Endothelial cell of umbilical vein (primary cell): ENCODE measurements around the gene FOXP1. TPM values are rescaled to one million over a fixed set of nuclear protein-coding genes. Genes with fewer than 3 reads are reported as not detected.

Experiments used
- BruUV-seq: library from RNA; stranded (reverse); fragments of 400-500 nt; replicated peaks from 2 replicates; lab custom pipeline; 2021; lab: Mats Ljungman, UMichigan
- CTCF ChIA-PET: fragments of 300-600, 350-600 bp; sonication (Branson Sonifier 250); formaldehyde crosslinking; loops from one replicate; lab custom pipeline; 2021; ENCODE audit warnings: antibody characterized with exemption, inconsistent platforms; lab: Charles Lee
- POLR2A ChIA-PET: fragments of 300-600, 350-600 bp; sonication (Branson Sonifier 250); formaldehyde crosslinking; loops from one replicate; lab custom pipeline; 2021; ENCODE audit warnings: antibody characterized with exemption, inconsistent platforms; lab: Charles Lee
- DNase-seq: peaks from one replicate; pipeline ENCODE4 v3.0.0-alpha.2; 2011; ENCODE audit warnings: low read depth, low spot score
- FAIRE-seq: peaks from 2 replicates; lab custom pipeline; 2011; peaks lifted over from hg19 to GRCh38; lab: Jason Lieb, UNC
- H2AFZ ChIP-seq: 2 replicates; pipeline ENCODE4 v1.6.0; 2012; ENCODE audit warnings: low read depth, low read length, control low read depth, inconsistent platforms
- H3K27ac ChIP-seq: 2 replicates; pipeline ENCODE4 v1.5.1; 2011; ENCODE audit warnings: low read depth, mild to moderate bottlenecking, control low read depth, low read length, moderate library complexity; ENCODE audit not compliant: insufficient read depth
- H3K27me3 ChIP-seq, 2 experiments: 2 replicates each; pipeline versions ENCODE4 v1.6.0 to v1.6.1; 2011; ENCODE audit warnings: low read length in 2 of 2, mixed read lengths in 1 of 2; ENCODE audit not compliant: control insufficient read depth in 2 of 2, insufficient read depth in 2 of 2
- H3K36me3 ChIP-seq, 2 experiments: 2 replicates in 1 of 2; 3 replicates in 1 of 2; pipeline ENCODE4 v1.5.1; 2011; ENCODE audit warnings: low read length in 2 of 2, mild to moderate bottlenecking in 1 of 2, moderate library complexity in 1 of 2; ENCODE audit not compliant: control insufficient read depth in 2 of 2, insufficient read depth in 2 of 2; ENCODE audit errors: extremely low read depth in 1 of 2
- H3K4me1 ChIP-seq: 3 replicates; pipeline ENCODE4 v1.5.1; 2011; ENCODE audit warnings: mild to moderate bottlenecking, low read length; ENCODE audit not compliant: control insufficient read depth, insufficient read depth; ENCODE audit errors: extremely low read depth
- H3K4me2 ChIP-seq: 2 replicates; pipeline ENCODE4 v1.6.1; 2011; ENCODE audit warnings: low read length, control low read depth, mixed read lengths; ENCODE audit not compliant: insufficient read depth
- H3K4me3 ChIP-seq, 3 experiments: fragments of 200-600 bp in 1 of 3; sonication (generic), shearing (Covaris generic) in 1 of 3; replicated peaks in 1 of 3; 2 replicates each; pipeline ENCODE4 v1.5.1; 2011 to 2016; ENCODE audit warnings: control low read depth in 3 of 3, low read length in 3 of 3, mild to moderate bottlenecking in 2 of 3, inconsistent platforms in 1 of 3, low read depth in 1 of 3, moderate library complexity in 1 of 3; ENCODE audit not compliant: insufficient read depth in 1 of 3
- H3K79me2 ChIP-seq: 2 replicates; pipeline ENCODE4 v1.6.0; 2012; ENCODE audit warnings: low read length, inconsistent platforms; ENCODE audit not compliant: control insufficient read depth, insufficient read depth
- H3K9ac ChIP-seq: replicated peaks from 2 replicates; pipeline ENCODE3; 2011; ENCODE audit warnings: low read length, control low read depth; ENCODE audit not compliant: insufficient read depth; ENCODE audit errors: extremely low read depth
- H3K9me1 ChIP-seq: replicated peaks from 3 replicates; pipeline ENCODE4 v1.6.0; 2011; ENCODE audit warnings: mild to moderate bottlenecking, low read length; ENCODE audit not compliant: control insufficient read depth, insufficient read depth; ENCODE audit errors: extremely low read depth
- H3K9me3 ChIP-seq: replicated peaks from 2 replicates; pipeline ENCODE4 v1.5.1; 2012; ENCODE audit warnings: low read length, inconsistent platforms; ENCODE audit not compliant: control insufficient read depth, insufficient read depth
- H4K20me1 ChIP-seq: replicated peaks from 2 replicates; pipeline ENCODE3; 2011; ENCODE audit warnings: mild to moderate bottlenecking, low read length; ENCODE audit not compliant: control insufficient read depth, insufficient read depth; ENCODE audit errors: extremely low read depth
- EZH2 ChIP-seq: IDR thresholded peaks from 2 replicates; pipeline ENCODE4 v1.6.1; 2012; ENCODE audit warnings: borderline replicate concordance, low read depth, mild to moderate bottlenecking, moderate library complexity, low read length, inconsistent platforms; ENCODE audit not compliant: severe bottlenecking
- FOS ChIP-seq: IDR thresholded peaks from 2 replicates; pipeline ENCODE4 v1.6.1; 2011; ENCODE audit warnings: mild to moderate bottlenecking, low read length, moderate library complexity, borderline replicate concordance; ENCODE audit not compliant: insufficient read depth
- GATA2 ChIP-seq: IDR thresholded peaks from 2 replicates; pipeline ENCODE4 v1.7.0; 2011; ENCODE audit warnings: low read depth, mild to moderate bottlenecking, moderate library complexity, mixed read lengths, low read length; ENCODE audit not compliant: insufficient read length, insufficient read depth
- JUN ChIP-seq: IDR thresholded peaks from 2 replicates; pipeline ENCODE4 v1.6.1; 2011; ENCODE audit warnings: borderline replicate concordance, low read depth; ENCODE audit not compliant: insufficient read length, insufficient read depth
- MAX ChIP-seq: IDR thresholded peaks from 2 replicates; pipeline ENCODE4 v1.6.1; 2011; ENCODE audit not compliant: insufficient read depth, insufficient read length
- MYC ChIP-seq: IDR thresholded peaks from one replicate; pipeline ENCODE4 v1.6.1; 2011; ENCODE audit warnings: mild to moderate bottlenecking, low read depth, low read length
- POLR2A ChIP-seq: IDR thresholded peaks from 2 replicates; pipeline ENCODE4 v1.6.1; 2012; ENCODE audit warnings: low read depth, mild to moderate bottlenecking, control low read depth, low read length
- POLR2AphosphoS5 ChIP-seq: IDR thresholded peaks from 2 replicates; pipeline ENCODE4 v1.6.1; 2012; ENCODE audit warnings: low read depth, mild to moderate bottlenecking, control low read depth, low read length, moderate library complexity; ENCODE audit not compliant: insufficient read depth
- dilution Hi-C: fragments of 300-500 bp; cut with MboI; formaldehyde crosslinking; loops from one replicate; pipeline ENCODE4 v1.15.0; 2019; ENCODE audit warnings: low sequenced_read_pairs; ENCODE audit not compliant: extremely low pct_ligation_motif_present
- intact Hi-C: fragments of 100-400 bp; cut with micrococcal nuclease; formaldehyde crosslinking; loops from one replicate; pipeline ENCODE4 v1.10.0; 2022
- polyA plus RNA-seq, 4 experiments: library from polyadenylated mRNA; depleted of rRNA in 3 of 4; stranded (reverse) in 3 of 4; unstranded in 1 of 4; fragments of >200 nt; gene quantifications; 2 replicates each; pipeline versions ENCODE4 v1.2.1 to v1.2.3, GENCODE V29; 2011 to 2012; ENCODE audit warnings: missing spikeins in 1 of 4
- total RNA-seq: library from RNA; stranded (reverse); gene quantifications from 2 replicates; pipeline ENCODE4 v1.2.3, GENCODE V29; 2021
- TF ChIP-seq, protein P1 (sequence below), 2 donors: IDR thresholded peaks; 1 replicate in 1 of 2; 2 replicates in 1 of 2; pipeline ENCODE4 v1.5.1; 2011; ENCODE audit warnings: low read length in 2 of 2, mild to moderate bottlenecking in 2 of 2, moderate library complexity in 2 of 2, control low read depth in 1 of 2, inconsistent platforms in 1 of 2, low read depth in 1 of 2; ENCODE audit not compliant: insufficient read depth in 1 of 2; ENCODE audit errors: extremely low read depth in 1 of 2

Gene FOXP1
- total and polyA plus RNA-seq, 2 donors (not counting 3 experiments of a cell fraction or from before 2014, with no cell fraction given) = 41.0 to 107 TPM

DNA sequence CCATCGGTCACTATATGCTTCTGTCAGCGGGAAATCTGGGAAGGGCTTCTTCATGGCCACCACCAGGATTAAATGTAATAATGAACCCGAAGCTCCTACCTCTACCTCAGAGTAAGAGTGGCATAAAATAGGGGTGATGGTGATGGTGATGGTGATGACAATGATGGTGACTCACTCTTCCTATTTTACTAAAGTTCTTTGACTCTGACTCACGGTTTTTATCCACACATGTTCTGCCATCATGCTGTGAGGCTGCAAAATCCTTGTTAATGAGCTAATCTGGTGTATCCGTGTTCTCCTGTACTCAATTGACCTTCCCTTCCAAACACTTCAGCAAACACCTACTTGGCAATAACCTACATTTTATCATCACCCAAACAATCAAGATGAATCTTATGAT, 18.3 kb upstream of the FOXP1 start:
- H3K27me3 ChIP-seq = no peaks in the 10 kb centered on the region
- H4K20me1 ChIP-seq = no peaks in the 10 kb centered on the region
- FAIRE-seq (peak; percentile 56), DNase-seq (peak; percentile 32)
- intact Hi-C loops = no loop called here
- H3K9me1 ChIP-seq = no peaks in the 10 kb centered on the region
- H3K4me3 ChIP-seq = no peak overlapping the region
- no TSS peak for BruUV-seq
- no peak overlapping the region for H2AFZ ChIP-seq
- H3K79me2 ChIP-seq = no peaks in the 10 kb centered on the region
- ChIA-PET POLR2A (no interaction called here), CTCF (interaction anchor here (0.6 to 1.6 kb wide), 7 partner anchors 12 to 1051 kb away, joined by 3 to 5 read pairs (median 3); no protein-coding TSS in a partner anchor)
- no peaks in the 10 kb centered on the region for H3K9me3 ChIP-seq
- TF ChIP-seq FOS (peak; percentile 74), POLR2AphosphoS5 (no peak), JUN (peak; percentile 85), EZH2 (no peak)
- H3K4me1 ChIP-seq = peaks cover 7% of the 10 kb centered on the region
- H3K36me3 ChIP-seq = no peaks in the 10 kb centered on the region
- peak overlapping the region; percentile 20 for H3K27ac ChIP-seq
- no peak overlapping the region for H3K9ac ChIP-seq
- dilution Hi-C loops = no loop called here
- H3K4me2 ChIP-seq = no peak overlapping the region

- no peak overlapping the region for H3K27ac ChIP-seq
- FAIRE-seq (no peak), DNase-seq (no peak)
- peaks cover 7% of the 10 kb centered on the region for H3K4me1 ChIP-seq
- no peaks in the 10 kb centered on the region for H3K27me3 ChIP-seq
- H3K4me2 ChIP-seq = no peak overlapping the region
- no peaks in the 10 kb centered on the region for H4K20me1 ChIP-seq
- H2AFZ ChIP-seq = no peak overlapping the region
- TF ChIP-seq POLR2A (no peak), MAX (no peak), FOS (no peak), JUN (no peak), EZH2 (no peak), MYC (no peak), GATA2 (no peak), POLR2AphosphoS5 (no peak)
- TF ChIP-seq, protein P1, sequence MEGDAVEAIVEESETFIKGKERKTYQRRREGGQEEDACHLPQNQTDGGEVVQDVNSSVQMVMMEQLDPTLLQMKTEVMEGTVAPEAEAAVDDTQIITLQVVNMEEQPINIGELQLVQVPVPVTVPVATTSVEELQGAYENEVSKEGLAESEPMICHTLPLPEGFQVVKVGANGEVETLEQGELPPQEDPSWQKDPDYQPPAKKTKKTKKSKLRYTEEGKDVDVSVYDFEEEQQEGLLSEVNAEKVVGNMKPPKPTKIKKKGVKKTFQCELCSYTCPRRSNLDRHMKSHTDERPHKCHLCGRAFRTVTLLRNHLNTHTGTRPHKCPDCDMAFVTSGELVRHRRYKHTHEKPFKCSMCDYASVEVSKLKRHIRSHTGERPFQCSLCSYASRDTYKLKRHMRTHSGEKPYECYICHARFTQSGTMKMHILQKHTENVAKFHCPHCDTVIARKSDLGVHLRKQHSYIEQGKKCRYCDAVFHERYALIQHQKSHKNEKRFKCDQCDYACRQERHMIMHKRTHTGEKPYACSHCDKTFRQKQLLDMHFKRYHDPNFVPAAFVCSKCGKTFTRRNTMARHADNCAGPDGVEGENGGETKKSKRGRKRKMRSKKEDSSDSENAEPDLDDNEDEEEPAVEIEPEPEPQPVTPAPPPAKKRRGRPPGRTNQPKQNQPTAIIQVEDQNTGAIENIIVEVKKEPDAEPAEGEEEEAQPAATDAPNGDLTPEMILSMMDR (IDR thresholded peaks at IDR 0.05; ENCODE audit: extremely low read depth in 1 of 2, insufficient read depth in 1 of 2, low read depth in 1 of 2, low read length in 2 of 2) = no peak
- no peaks in the 10 kb centered on the region for H3K79me2 ChIP-seq
- ChIA-PET CTCF (interaction anchor here (1.3 to 1.7 kb wide), 6 partner anchors 14 to 1050 kb away, joined by 3 to 6 read pairs (median 4); no protein-coding TSS in a partner anchor), POLR2A (no interaction called here)
- no peaks in the 10 kb centered on the region for H3K36me3 ChIP-seq
- BruUV-seq = no TSS peak
- H3K9me1 ChIP-seq = no peaks in the 10 kb centered on the region
- no peaks in the 10 kb centered on the region for H3K9me3 ChIP-seq
- dilution Hi-C loops = no loop called here
- no peak overlapping the region for H3K9ac ChIP-seq
- intact Hi-C loops = no loop called here
- no peak overlapping the region for H3K4me3 ChIP-seq
These were observed 17.2 kb upstream of the FOXP1 start for GRCh38 chr3:71600646-71601288.
